ENCODE results near the gene CAV1.

CAV1 gene

GRCh38 chr7:116578526-116578925, 53.7 kb downstream of the CAV1 start:
- Histone ChIP-seq H3F3A (ENCODE audit: low read depth) (no peaks in the 10 kb centered on the region), H3K27me3 (ENCODE audit: insufficient read depth, low read length, poor library complexity, severe bottlenecking) (no peaks in the 10 kb centered on the region), H3K9ac (ENCODE audit: low read depth, low read length, poor library complexity, severe bottlenecking) (no peak overlapping the region), H3K79me2 (ENCODE audit: insufficient read depth, low read length) (no peaks in the 10 kb centered on the region), H3K36me3 (ENCODE audit: insufficient read depth, low read length) (no peaks in the 10 kb centered on the region), H2AFZ (ENCODE audit: low read length) (no peak overlapping the region), H3K4me1 (ENCODE audit: insufficient read depth, low read length, poor library complexity, severe bottlenecking) (peaks cover 41% of the 10 kb centered on the region), H3K9me2 (replicated peaks; ENCODE audit: low read depth, low read length) (no peaks in the 10 kb centered on the region), H3K9me3 (ENCODE audit: insufficient read depth, low read depth, low read length) (no peaks in the 10 kb centered on the region), H3K4me2 (ENCODE audit: low read depth, low read length, poor library complexity, severe bottlenecking) (no peak overlapping the region), H4K20me1 (ENCODE audit: insufficient read depth, low read length, poor library complexity, severe bottlenecking) (no peaks in the 10 kb centered on the region), H3K4me3 (ENCODE audit: low read length, poor library complexity, severe bottlenecking) (no peak overlapping the region)
- no peak for TF ChIP-seq EZH2phosphoT487 (IDR thresholded peaks at IDR 0.05; ENCODE audit: borderline replicate concordance)
- TF ChIP-seq CTCF (conservative IDR thresholded peaks at IDR 0.05; ENCODE audit: low read length): no peak

- Histone ChIP-seq H3F3A (ENCODE audit: low read depth) (no peaks in the 10 kb centered on the region), H3K36me3 (ENCODE audit: insufficient read depth, low read length) (no peaks in the 10 kb centered on the region), H3K4me3 (ENCODE audit: low read length, poor library complexity, severe bottlenecking) (no peak overlapping the region), H3K4me2 (ENCODE audit: low read depth, low read length, poor library complexity, severe bottlenecking) (no peak overlapping the region), H3K9ac (ENCODE audit: low read depth, low read length, poor library complexity, severe bottlenecking) (no peak overlapping the region), H3K9me3 (ENCODE audit: insufficient read depth, low read depth, low read length) (no peaks in the 10 kb centered on the region), H3K4me1 (ENCODE audit: insufficient read depth, low read length, poor library complexity, severe bottlenecking) (peaks cover 33% of the 10 kb centered on the region), H3K27me3 (ENCODE audit: insufficient read depth, low read length, poor library complexity, severe bottlenecking) (no peaks in the 10 kb centered on the region), H3K79me2 (ENCODE audit: insufficient read depth, low read length) (no peaks in the 10 kb centered on the region), H3K9me2 (replicated peaks; ENCODE audit: low read depth, low read length) (no peaks in the 10 kb centered on the region), H4K20me1 (ENCODE audit: insufficient read depth, low read length, poor library complexity, severe bottlenecking) (no peaks in the 10 kb centered on the region), H2AFZ (ENCODE audit: low read length) (no peak overlapping the region)
- TF ChIP-seq CTCF (conservative IDR thresholded peaks at IDR 0.05; ENCODE audit: low read length) (no peak), EZH2phosphoT487 (IDR thresholded peaks at IDR 0.05; ENCODE audit: borderline replicate concordance) (no peak)
These were observed 54.5 kb downstream of the CAV1 start for GRCh38 chr7:116579322-116579721.

GRCh38 chr7:116579835-116580234, 55.0 kb downstream of the CAV1 start:
- Histone ChIP-seq H3F3A (ENCODE audit: low read depth) (no peaks in the 10 kb centered on the region), H3K9ac (ENCODE audit: low read depth, low read length, poor library complexity, severe bottlenecking) (no peak overlapping the region), H4K20me1 (ENCODE audit: insufficient read depth, low read length, poor library complexity, severe bottlenecking) (no peaks in the 10 kb centered on the region), H3K36me3 (ENCODE audit: insufficient read depth, low read length) (no peaks in the 10 kb centered on the region), H3K27me3 (ENCODE audit: insufficient read depth, low read length, poor library complexity, severe bottlenecking) (no peaks in the 10 kb centered on the region), H3K4me2 (ENCODE audit: low read depth, low read length, poor library complexity, severe bottlenecking) (no peak overlapping the region), H3K9me2 (replicated peaks; ENCODE audit: low read depth, low read length) (no peaks in the 10 kb centered on the region), H3K4me1 (ENCODE audit: insufficient read depth, low read length, poor library complexity, severe bottlenecking) (peaks cover 28% of the 10 kb centered on the region), H3K79me2 (ENCODE audit: insufficient read depth, low read length) (no peaks in the 10 kb centered on the region), H3K9me3 (ENCODE audit: insufficient read depth, low read depth, low read length) (no peaks in the 10 kb centered on the region), H3K4me3 (ENCODE audit: low read length, poor library complexity, severe bottlenecking) (no peak overlapping the region), H2AFZ (ENCODE audit: low read length) (peak overlapping the region; percentile 12; the same call in 1 of the 2 replicates)
- no peak for TF ChIP-seq EZH2phosphoT487 (IDR thresholded peaks at IDR 0.05; ENCODE audit: borderline replicate concordance)
- TF ChIP-seq CTCF (conservative IDR thresholded peaks at IDR 0.05; ENCODE audit: low read length): no peak
